Measurements from ENCODE around the gene FMNL1. TPM values are rescaled to one million over a fixed set of nuclear protein-coding genes. Genes with fewer than 3 reads are reported as not detected.

Gene FMNL1
- total RNA-seq, 1 donor from 2014 or later, result 2.8 TPM

DNA sequence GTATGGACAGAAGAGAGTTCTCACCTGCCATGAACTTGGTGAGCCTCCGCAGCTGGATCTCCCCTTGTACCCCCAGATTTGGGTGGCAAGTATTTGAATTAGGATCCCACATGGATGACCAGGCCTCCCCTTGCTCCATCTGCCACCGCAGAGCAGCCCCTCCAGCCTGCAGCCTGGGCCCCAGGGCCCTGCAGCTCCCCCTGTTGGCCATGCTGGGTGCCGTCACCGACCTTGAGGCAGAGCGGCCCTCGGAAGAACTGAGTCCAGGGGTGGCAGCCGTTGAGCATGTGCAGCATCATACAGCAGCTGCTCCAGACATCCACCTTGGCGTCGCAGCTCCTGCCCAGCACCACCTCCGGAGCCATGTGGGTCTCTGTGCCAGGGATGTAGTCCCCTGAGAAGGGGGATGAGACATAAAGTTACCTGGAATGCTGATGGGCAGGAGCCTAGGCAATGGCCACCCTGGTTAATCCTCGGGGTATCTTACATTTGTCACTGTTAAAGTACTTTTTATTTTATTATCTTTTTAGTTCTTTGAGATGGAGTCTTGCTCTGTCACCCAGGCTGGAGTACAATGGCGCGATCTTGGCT, 49.2 kb downstream of the FMNL1 start:
- Mint-ChIP-seq H3K27me3 (ENCODE audit: unreplicated experiment) (no peaks in the 10 kb centered on the region), H3K9me3 (ENCODE audit: unreplicated experiment) (no peaks in the 10 kb centered on the region), H3K4me3 (ENCODE audit: unreplicated experiment) (no peak overlapping the region), H3K27ac (ENCODE audit: unreplicated experiment) (no peak overlapping the region), H3K36me3 (ENCODE audit: unreplicated experiment) (peaks cover 36% of the 10 kb centered on the region), H3K4me1 (ENCODE audit: unreplicated experiment) (peaks cover 10% of the 10 kb centered on the region)
- DNase-seq (ENCODE audit: extremely low spot score, unreplicated experiment), result no peak
- TF ChIP-seq, protein P1, sequence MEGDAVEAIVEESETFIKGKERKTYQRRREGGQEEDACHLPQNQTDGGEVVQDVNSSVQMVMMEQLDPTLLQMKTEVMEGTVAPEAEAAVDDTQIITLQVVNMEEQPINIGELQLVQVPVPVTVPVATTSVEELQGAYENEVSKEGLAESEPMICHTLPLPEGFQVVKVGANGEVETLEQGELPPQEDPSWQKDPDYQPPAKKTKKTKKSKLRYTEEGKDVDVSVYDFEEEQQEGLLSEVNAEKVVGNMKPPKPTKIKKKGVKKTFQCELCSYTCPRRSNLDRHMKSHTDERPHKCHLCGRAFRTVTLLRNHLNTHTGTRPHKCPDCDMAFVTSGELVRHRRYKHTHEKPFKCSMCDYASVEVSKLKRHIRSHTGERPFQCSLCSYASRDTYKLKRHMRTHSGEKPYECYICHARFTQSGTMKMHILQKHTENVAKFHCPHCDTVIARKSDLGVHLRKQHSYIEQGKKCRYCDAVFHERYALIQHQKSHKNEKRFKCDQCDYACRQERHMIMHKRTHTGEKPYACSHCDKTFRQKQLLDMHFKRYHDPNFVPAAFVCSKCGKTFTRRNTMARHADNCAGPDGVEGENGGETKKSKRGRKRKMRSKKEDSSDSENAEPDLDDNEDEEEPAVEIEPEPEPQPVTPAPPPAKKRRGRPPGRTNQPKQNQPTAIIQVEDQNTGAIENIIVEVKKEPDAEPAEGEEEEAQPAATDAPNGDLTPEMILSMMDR (IDR thresholded peaks at IDR 0.05), result peak; percentile 55

DNA sequence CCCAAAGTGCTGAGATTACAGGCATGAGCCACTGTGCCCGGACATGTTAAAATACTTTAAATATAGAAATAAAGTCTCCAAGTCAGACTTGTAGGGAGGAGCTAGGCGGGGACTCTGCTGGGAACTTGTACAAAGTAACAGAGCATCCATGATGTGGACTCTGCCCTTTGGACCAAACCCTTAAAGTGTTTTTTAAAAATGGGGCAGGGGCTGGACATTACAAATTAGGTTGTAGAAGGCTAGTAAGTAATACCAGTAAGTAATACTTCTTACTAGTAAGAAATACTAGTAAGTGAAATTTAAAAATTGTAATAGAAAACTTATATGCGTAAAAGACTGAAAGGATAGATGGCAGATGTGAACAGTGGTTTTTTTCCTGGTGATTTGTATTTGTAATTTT, 49.9 kb downstream of the FMNL1 start:
- no peaks in the 10 kb centered on the region for H3K27me3 Mint-ChIP-seq (ENCODE audit: unreplicated experiment)
- H3K27ac Mint-ChIP-seq (ENCODE audit: unreplicated experiment), result no peak overlapping the region
- no peak for DNase-seq (ENCODE audit: extremely low spot score, unreplicated experiment)
- H3K4me1 Mint-ChIP-seq (ENCODE audit: unreplicated experiment), result peaks cover 7% of the 10 kb centered on the region
- H3K4me3 Mint-ChIP-seq (ENCODE audit: unreplicated experiment), result no peak overlapping the region
- H3K9me3 Mint-ChIP-seq (ENCODE audit: unreplicated experiment), result no peaks in the 10 kb centered on the region
- TF ChIP-seq, protein P1 (IDR thresholded peaks at IDR 0.05), result no peak
- peaks cover 33% of the 10 kb centered on the region for H3K36me3 Mint-ChIP-seq (ENCODE audit: unreplicated experiment)

DNA sequence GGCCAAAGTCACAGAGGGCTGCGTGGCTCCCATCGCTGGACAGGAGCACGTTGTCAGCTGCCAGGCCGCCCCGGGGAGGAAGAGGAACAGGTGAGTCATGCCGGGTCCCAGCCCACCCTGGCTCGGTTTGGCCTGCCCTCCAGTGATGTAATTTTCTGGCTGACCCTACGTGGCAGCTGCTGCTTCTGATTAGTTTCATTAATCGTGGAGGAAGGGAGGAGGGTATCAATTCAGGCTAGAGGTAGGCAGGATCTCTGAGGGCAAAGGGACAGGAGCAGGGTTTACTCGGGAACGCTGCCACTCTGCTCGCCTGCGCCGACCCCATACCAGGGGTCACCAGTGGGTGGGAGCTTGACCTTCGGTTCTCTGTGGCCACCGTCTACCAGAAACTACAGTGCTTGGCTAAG, 51.9 kb downstream of the FMNL1 start:
- no peaks in the 10 kb centered on the region for H3K27me3 Mint-ChIP-seq (ENCODE audit: unreplicated experiment)
- DNase-seq (ENCODE audit: extremely low spot score, unreplicated experiment), result no peak
- no peak overlapping the region for H3K27ac Mint-ChIP-seq (ENCODE audit: unreplicated experiment)
- H3K9me3 Mint-ChIP-seq (ENCODE audit: unreplicated experiment), result no peaks in the 10 kb centered on the region
- TF ChIP-seq, protein P1 (IDR thresholded peaks at IDR 0.05), result no peak
- H3K4me1 Mint-ChIP-seq (ENCODE audit: unreplicated experiment), result peaks cover 18% of the 10 kb centered on the region
- peaks cover 19% of the 10 kb centered on the region for H3K36me3 Mint-ChIP-seq (ENCODE audit: unreplicated experiment)
- H3K4me3 Mint-ChIP-seq (ENCODE audit: unreplicated experiment), result no peak overlapping the region

DNA sequence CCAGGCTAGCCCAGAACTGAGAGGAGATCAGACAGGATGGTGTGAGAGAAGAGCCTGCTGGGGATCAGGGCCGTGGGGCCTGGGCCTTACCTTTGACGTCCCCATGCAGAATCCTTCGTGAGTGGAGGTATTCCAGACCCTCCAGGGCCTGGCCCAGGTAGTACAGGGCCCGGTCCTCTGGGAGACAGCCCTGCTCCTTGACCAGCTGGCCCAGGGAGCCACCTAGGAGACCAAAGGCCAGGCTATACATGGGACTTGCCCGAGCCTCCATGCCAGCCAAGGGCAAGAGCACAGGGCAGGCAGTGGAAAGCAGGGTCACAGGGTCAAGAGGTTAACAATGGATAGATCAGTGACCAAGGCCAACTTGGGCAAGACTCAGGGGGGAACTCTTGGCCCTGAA, 52.3 kb downstream of the FMNL1 start:
- no peak overlapping the region for H3K4me3 Mint-ChIP-seq (ENCODE audit: unreplicated experiment)
- H3K27ac Mint-ChIP-seq (ENCODE audit: unreplicated experiment), result no peak overlapping the region
- H3K36me3 Mint-ChIP-seq (ENCODE audit: unreplicated experiment), result peaks cover 16% of the 10 kb centered on the region
- H3K4me1 Mint-ChIP-seq (ENCODE audit: unreplicated experiment), result peaks cover 18% of the 10 kb centered on the region
- TF ChIP-seq, protein P1 (IDR thresholded peaks at IDR 0.05), result no peak
- DNase-seq (ENCODE audit: extremely low spot score, unreplicated experiment), result no peak
- H3K9me3 Mint-ChIP-seq (ENCODE audit: unreplicated experiment), result no peaks in the 10 kb centered on the region
- no peaks in the 10 kb centered on the region for H3K27me3 Mint-ChIP-seq (ENCODE audit: unreplicated experiment)

DNA sequence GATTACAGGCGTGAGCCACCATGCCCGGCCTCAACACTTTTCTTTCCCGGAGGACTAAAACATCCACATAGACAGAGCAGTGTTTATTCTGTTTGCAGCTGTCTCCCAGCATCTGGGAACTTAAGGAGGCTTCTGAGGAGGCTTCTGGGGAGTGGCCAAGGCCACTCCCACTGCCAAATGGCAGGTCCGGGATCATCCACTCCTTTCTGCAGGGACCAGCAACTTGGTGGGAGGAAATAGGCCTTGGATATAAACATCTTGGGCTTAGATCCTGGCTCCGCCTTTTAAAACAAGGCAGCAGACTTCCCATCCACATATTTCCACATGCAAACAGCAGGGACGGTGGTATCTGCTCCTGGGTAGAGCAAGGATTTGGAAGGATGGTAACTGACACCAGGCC, 54.3 kb downstream of the FMNL1 start:
- no peak overlapping the region for H3K4me3 Mint-ChIP-seq (ENCODE audit: unreplicated experiment)
- TF ChIP-seq, protein P1 (IDR thresholded peaks at IDR 0.05), result no peak
- no peaks in the 10 kb centered on the region for H3K27me3 Mint-ChIP-seq (ENCODE audit: unreplicated experiment)
- H3K27ac Mint-ChIP-seq (ENCODE audit: unreplicated experiment), result no peak overlapping the region
- DNase-seq (ENCODE audit: extremely low spot score, unreplicated experiment), result no peak
- no peaks in the 10 kb centered on the region for H3K9me3 Mint-ChIP-seq (ENCODE audit: unreplicated experiment)
- H3K4me1 Mint-ChIP-seq (ENCODE audit: unreplicated experiment), result peaks cover 18% of the 10 kb centered on the region
- H3K36me3 Mint-ChIP-seq (ENCODE audit: unreplicated experiment), result peaks cover 12% of the 10 kb centered on the region
